GM18526 (cell line): ENCODE measurements around the gene TM9SF3.

Experiments
- POLR2A ChIP-seq: IDR thresholded peaks from 3 replicates; pipeline ENCODE4 v1.6.1; 2011; ENCODE audit not compliant: insufficient read length; ENCODE audit errors: extremely low read depth

The TM9SF3 gene

GRCh38 chr10:96482815-96483588, 103.8 kb downstream of the TM9SF3 start:
- no peak for TF ChIP-seq POLR2A

- no peak for TF ChIP-seq POLR2A
Observed at GRCh38 chr10:96478355-96478754, 108.5 kb downstream of the TM9SF3 start.

GRCh38 chr10:96473866-96474265, 112.9 kb downstream of the TM9SF3 start:
- no peak for TF ChIP-seq POLR2A

GRCh38 chr10:96470116-96470743, 116.6 kb downstream of the TM9SF3 start:
- TF ChIP-seq POLR2A: no peak

- TF ChIP-seq POLR2A: no peak
Observed at GRCh38 chr10:96468845-96469244, 118.0 kb downstream of the TM9SF3 start.
